Liver (tissue), 3 donors: ENCODE data around the gene BSND.

Source experiments
- CTCF ChIP-seq: fragments of 150-350 bp; IDR thresholded peaks from 2 replicates; pipeline ENCODE4 v1.5.1; 2017; ENCODE audit warnings: improper control_type of control experiment, low read depth, low read length; ENCODE audit not compliant: missing input control
- GABPA ChIP-seq, 2 donors: IDR thresholded peaks in 1 of 2; conservative IDR thresholded peaks in 1 of 2; 2 replicates each; pipeline ENCODE4 v1.6.1; 2016; ENCODE audit warnings: antibody characterized with exemption in 2 of 2, mild to moderate bottlenecking in 1 of 2, moderate library complexity in 1 of 2
- HNF4G ChIP-seq: IDR thresholded peaks from 2 replicates; pipeline ENCODE4 v1.6.1; 2016; ENCODE audit warnings: antibody characterized with exemption
- RAD21 ChIP-seq, 2 donors: IDR thresholded peaks; 2 replicates each; pipeline ENCODE4 v1.6.1; 2016; ENCODE audit warnings: antibody characterized with exemption in 2 of 2, mild to moderate bottlenecking in 2 of 2
- REST ChIP-seq: IDR thresholded peaks from 2 replicates; pipeline ENCODE4 v1.6.1; 2016; ENCODE audit warnings: antibody characterized with exemption, mild to moderate bottlenecking
- TAF1 ChIP-seq: conservative IDR thresholded peaks from 2 replicates; pipeline ENCODE4 v1.6.1; 2016; ENCODE audit warnings: antibody characterized with exemption, mild to moderate bottlenecking
- YY1 ChIP-seq: IDR thresholded peaks from 2 replicates; pipeline ENCODE4 v1.6.1; 2016; ENCODE audit warnings: antibody characterized with exemption, mild to moderate bottlenecking
- ZBTB33 ChIP-seq: IDR thresholded peaks from 2 replicates; pipeline ENCODE4 v1.6.1; 2016; ENCODE audit warnings: antibody characterized with exemption
- donor health status: healthy.
- donor health status: healthy.

DNA sequence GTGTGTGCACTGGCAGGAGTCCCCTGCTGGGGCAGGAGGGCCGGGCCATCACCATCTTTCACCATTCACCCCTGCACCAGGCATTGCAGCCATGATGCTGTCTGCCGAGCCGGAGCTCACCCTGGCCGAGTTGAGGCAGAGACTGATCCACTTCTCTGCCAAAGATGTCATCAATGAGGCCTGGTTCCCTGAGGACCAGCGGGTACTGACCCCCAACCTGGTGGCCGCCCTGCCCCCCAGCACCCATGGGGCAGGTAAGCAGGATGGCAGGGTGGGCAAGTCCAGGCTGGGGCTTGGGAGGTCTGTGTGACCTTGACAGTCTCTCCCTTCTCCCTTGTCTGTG lies 59.2 kb downstream of the BSND start:
- TF ChIP-seq CTCF (no peak), GABPA (IDR thresholded peaks at IDR 0.05 in 1 of 2, conservative IDR thresholded peaks at IDR 0.05 in 1 of 2) (no peak), YY1 (no peak), REST (no peak), TAF1 (no peak), HNF4G (no peak), RAD21 (IDR thresholded peaks at IDR 0.05) (no peak), ZBTB33 (no peak)
